IMR-90 (cell line): ENCODE results near the gene KIAA0825. TPM values are rescaled to one million over a fixed set of nuclear protein-coding genes. Genes with fewer than 3 reads are reported as not detected.

ENCODE experiments used
- ATAC-seq: fragments of 200-7000 bp; cut with Tn5 transposase; 2 replicates; pipeline ENCODE4 v1.9.1; 2020; ENCODE audit warnings: low read depth, mild to moderate bottlenecking, moderate library complexity
- BruUV-seq: library from RNA; stranded (reverse); fragments of 400-500 nt; replicated peaks from 2 replicates; lab custom pipeline; 2021; lab: Mats Ljungman, UMichigan
- CTCF ChIA-PET: fragments of 300-600 bp; formaldehyde crosslinking; extraction: SDS; loops from one replicate; lab custom pipeline; 2021; ENCODE audit warnings: antibody characterized with exemption; lab: Yijun Ruan, JAX
- POLR2A ChIA-PET: fragments of 300-600 bp; sonication (Branson Sonifier 250); formaldehyde crosslinking; loops from one replicate; lab custom pipeline; 2022; ENCODE audit warnings: antibody characterized with exemption; ENCODE audit not compliant: unreplicated experiment; lab: Charles Lee
- DNase-seq: peaks from one replicate; pipeline ENCODE4 v3.0.0; 2013
- H2AFZ ChIP-seq: replicated peaks from 2 replicates; pipeline ENCODE3; 2013; ENCODE audit warnings: low read length, mild to moderate bottlenecking; ENCODE audit not compliant: poor library complexity
- H2AK5ac ChIP-seq: 2 replicates; pipeline ENCODE4 v1.6.1; 2013; ENCODE audit warnings: low read depth, low read length, inconsistent platforms
- H2AK9ac ChIP-seq: replicated peaks from 2 replicates; pipeline ENCODE3; 2013; ENCODE audit warnings: mild to moderate bottlenecking, low read depth, low read length, moderate library complexity; ENCODE audit not compliant: poor library complexity
- H2BK120ac ChIP-seq: 2 replicates; pipeline ENCODE4 v1.6.1; 2013; ENCODE audit warnings: low read depth, low read length, inconsistent platforms
- H2BK15ac ChIP-seq: 3 replicates; pipeline ENCODE4 v1.6.1; 2013; ENCODE audit warnings: low read depth, low read length, inconsistent platforms
- H2BK20ac ChIP-seq: 2 replicates; pipeline ENCODE4 v1.6.1; 2013; ENCODE audit warnings: low read depth, mild to moderate bottlenecking, inconsistent platforms, low read length, moderate library complexity
- H2BK5ac ChIP-seq: 2 replicates; pipeline ENCODE4 v1.6.1; 2013; ENCODE audit warnings: mild to moderate bottlenecking, low read depth, low read length, inconsistent platforms; ENCODE audit not compliant: poor library complexity, severe bottlenecking
- H3K14ac ChIP-seq: replicated peaks from 2 replicates; pipeline ENCODE4 v1.6.1; 2013; ENCODE audit warnings: low read depth, low read length, inconsistent platforms
- H3K18ac ChIP-seq: 2 replicates; pipeline ENCODE4 v1.6.1; 2013; ENCODE audit warnings: low read depth, low read length, control low read depth
- H3K23ac ChIP-seq: 2 replicates; pipeline ENCODE4 v1.6.1; 2013; ENCODE audit warnings: low read depth, low read length, inconsistent platforms
- H3K27ac ChIP-seq: 2 replicates; pipeline ENCODE4 v1.5.1; 2013; ENCODE audit warnings: mild to moderate bottlenecking, control low read depth, low read length; ENCODE audit not compliant: insufficient read depth
- H3K27me3 ChIP-seq: 2 replicates; pipeline ENCODE4 v1.6.1; 2013; ENCODE audit warnings: low read length; ENCODE audit not compliant: control insufficient read depth, insufficient read depth
- H3K36me3 ChIP-seq: 2 replicates; pipeline ENCODE4 v1.6.1; 2013; ENCODE audit warnings: low read length, mixed read lengths; ENCODE audit not compliant: control insufficient read depth, insufficient read depth
- H3K4ac ChIP-seq: 2 replicates; pipeline ENCODE4 v1.6.1; 2013; ENCODE audit warnings: low read depth, low read length, inconsistent platforms
- H3K4me1 ChIP-seq: 2 replicates; pipeline ENCODE4 v1.6.1; 2013; ENCODE audit warnings: low read length, mixed read lengths; ENCODE audit not compliant: control insufficient read depth, insufficient read depth
- H3K4me2 ChIP-seq: 2 replicates; pipeline ENCODE4 v1.6.1; 2013; ENCODE audit warnings: low read depth, mild to moderate bottlenecking, control low read depth, low read length, moderate library complexity
- H3K4me3 ChIP-seq: 2 replicates; pipeline ENCODE4 v1.5.1; 2013; ENCODE audit warnings: low read depth, mild to moderate bottlenecking, control low read depth, low read length, moderate library complexity; ENCODE audit not compliant: insufficient read depth
- H3K56ac ChIP-seq: 2 replicates; pipeline ENCODE4 v1.6.1; 2013; ENCODE audit warnings: low read length, inconsistent platforms; ENCODE audit not compliant: insufficient read depth; ENCODE audit errors: extremely low read depth
- H3K79me1 ChIP-seq, 2 experiments: 2 replicates each; pipeline ENCODE4 v1.6.1; 2013; ENCODE audit warnings: low read length in 2 of 2, inconsistent platforms in 1 of 2, low read depth in 1 of 2
- H3K9ac ChIP-seq: 2 replicates; pipeline ENCODE4 v1.6.1; 2013; ENCODE audit warnings: low read depth, low read length, control low read depth
- H3K9me1 ChIP-seq: 2 replicates; pipeline ENCODE4 v1.6.1; 2013; ENCODE audit warnings: low read length, inconsistent platforms; ENCODE audit not compliant: insufficient read depth
- H3K9me3 ChIP-seq: 2 replicates; pipeline ENCODE4 v1.6.1; 2013; ENCODE audit warnings: low read length; ENCODE audit not compliant: control insufficient read depth, insufficient read depth
- H4K20me1 ChIP-seq: 2 replicates; pipeline ENCODE4 v1.6.1; 2013; ENCODE audit warnings: low read length, inconsistent platforms; ENCODE audit not compliant: insufficient read depth
- H4K5ac ChIP-seq: 2 replicates; pipeline ENCODE4 v1.6.1; 2013; ENCODE audit warnings: mild to moderate bottlenecking, low read depth, low read length, control low read depth
- H4K8ac ChIP-seq, 2 experiments: 2 replicates each; pipeline ENCODE4 v1.6.1; 2013; ENCODE audit warnings: low read depth in 2 of 2, low read length in 2 of 2, control low read depth in 1 of 2, inconsistent platforms in 1 of 2
- H4K91ac ChIP-seq: 2 replicates; pipeline ENCODE4 v1.6.1; 2013; ENCODE audit warnings: low read depth, low read length, inconsistent platforms; ENCODE audit not compliant: insufficient read depth
- BHLHE40 ChIP-seq: fragments of 150-350 bp; IDR thresholded peaks from 2 replicates; pipeline ENCODE4 v1.6.1; 2016; ENCODE audit warnings: mild to moderate bottlenecking, low read depth, low read length
- CEBPB ChIP-seq: IDR thresholded peaks from 2 replicates; pipeline ENCODE4 v1.6.1; 2012; ENCODE audit warnings: low read depth, low read length, improper control_type of control experiment
- CHD1 ChIP-seq: IDR thresholded peaks from 2 replicates; pipeline ENCODE4 v1.6.1; 2012; ENCODE audit warnings: low read depth, low read length, improper control_type of control experiment
- FOS ChIP-seq: fragments of 150-350 bp; IDR thresholded peaks from 2 replicates; pipeline ENCODE4 v1.6.1; 2016; ENCODE audit warnings: low read depth, low read length
- MAFK ChIP-seq: IDR thresholded peaks from 2 replicates; pipeline ENCODE4 v1.6.1; 2012; ENCODE audit warnings: low read depth, low read length, improper control_type of control experiment
- MAZ ChIP-seq: IDR thresholded peaks from 2 replicates; pipeline ENCODE4 v1.6.1; 2012; ENCODE audit warnings: low read depth, mild to moderate bottlenecking, low read length, improper control_type of control experiment, moderate library complexity, borderline replicate concordance
- MXI1 ChIP-seq: IDR thresholded peaks from 2 replicates; pipeline ENCODE4 v1.6.1; 2012; ENCODE audit warnings: low read depth, mild to moderate bottlenecking, low read length, moderate library complexity, borderline replicate concordance
- NFE2L2 ChIP-seq: fragments of 150-350 bp; IDR thresholded peaks from 2 replicates; pipeline ENCODE4 v1.6.1; 2016; ENCODE audit warnings: low read depth, mild to moderate bottlenecking, low read length
- POLR2A ChIP-seq: IDR thresholded peaks from 2 replicates; pipeline ENCODE4 v1.6.1; 2012; ENCODE audit warnings: mild to moderate bottlenecking, low read depth, low read length
- RAD21 ChIP-seq: IDR thresholded peaks from 2 replicates; pipeline ENCODE4 v1.6.1; 2012; ENCODE audit warnings: low read length, improper control_type of control experiment
- RCOR1 ChIP-seq: IDR thresholded peaks from 2 replicates; pipeline ENCODE4 v1.6.1; 2012; ENCODE audit warnings: mild to moderate bottlenecking, low read length, improper control_type of control experiment; ENCODE audit not compliant: insufficient replicate concordance
- RFX5 ChIP-seq: IDR thresholded peaks from 2 replicates; pipeline ENCODE4 v1.8.0; 2012; ENCODE audit warnings: low read depth, mild to moderate bottlenecking, low read length, moderate library complexity
- SMC3 ChIP-seq: fragments of 150-350 bp; IDR thresholded peaks from 2 replicates; pipeline ENCODE4 v1.6.1; 2016; ENCODE audit warnings: low read depth, mild to moderate bottlenecking, antibody characterized with exemption, low read length, moderate library complexity
- dilution Hi-C: fragments of 300-500 bp; cut with HindIII; formaldehyde crosslinking; loops from one replicate; pipeline ENCODE4 v1.14.3; 2018; ENCODE audit warnings: low sequenced_read_pairs; ENCODE audit not compliant: unreplicated experiment
- in situ Hi-C: fragments of 300-500 bp; cut with MboI; formaldehyde crosslinking; loops from 3 replicates; pipeline ENCODE4 v1.14.3; 2019; ENCODE audit warnings: low sequenced_read_pairs, inconsistent platforms, mixed read lengths
- intact Hi-C: fragments of 100-400 bp; cut with micrococcal nuclease; formaldehyde crosslinking; loops from 2 replicates; pipeline ENCODE4 v1.10.0; 2022
- polyA plus RNA-seq, 3 experiments: library from polyadenylated mRNA; depleted of rRNA; stranded (reverse); fragments of >200 nt; gene quantifications; 2 replicates each; pipeline ENCODE4 v1.2.3, GENCODE V29; 2012; ENCODE audit warnings: low replicate concordance in 1 of 3
- total RNA-seq: library from RNA; depleted of rRNA; stranded (reverse); fragments of >200 nt; gene quantifications from 2 replicates; pipeline ENCODE4 v1.2.3, GENCODE V29; 2012
- TF ChIP-seq, protein P1 (sequence below): fragments of 150-350 bp; IDR thresholded peaks from 2 replicates; pipeline ENCODE4 v1.6.1; 2016; ENCODE audit warnings: low read depth, mild to moderate bottlenecking, low read length, moderate library complexity, borderline replicate concordance
- TF ChIP-seq, protein P2 (sequence below): conservative IDR thresholded peaks from 2 replicates; pipeline ENCODE4 v1.5.1; 2012; ENCODE audit warnings: mild to moderate bottlenecking, low read depth, low read length, improper control_type of control experiment
- TF ChIP-seq, protein P3 (sequence below): fragments of 150-350 bp; IDR thresholded peaks from 2 replicates; pipeline ENCODE4 v1.6.1; 2017; ENCODE audit warnings: mild to moderate bottlenecking, antibody characterized with exemption, low read length, low read depth

KIAA0825 gene
- total and polyA plus RNA-seq, 2 of the 4 experiments (the other 2 are of a cell fraction): 0.46 to 1.8 TPM

DNA sequence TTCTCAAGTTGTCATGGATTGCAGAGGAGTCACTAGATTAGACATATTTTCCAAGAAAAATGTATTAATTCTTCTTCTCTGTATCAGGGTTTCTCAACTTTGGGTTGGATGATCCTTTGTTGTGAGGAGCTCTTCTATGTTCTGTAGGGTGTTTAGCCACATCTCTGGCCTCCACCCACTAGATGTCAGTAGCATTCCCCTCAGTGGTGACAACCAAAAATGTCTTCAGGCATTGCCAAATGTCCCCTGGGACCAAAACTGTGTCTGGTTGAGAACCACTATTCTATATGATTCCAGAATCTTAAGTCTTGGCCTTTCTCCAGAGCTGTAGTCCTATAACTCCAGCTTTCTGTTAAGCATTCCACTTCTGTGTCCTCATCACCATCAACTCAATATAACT, 220.9 kb downstream of the KIAA0825 start:
- Histone ChIP-seq H4K8ac (no peak overlapping the region), H2BK20ac (no peak overlapping the region), H3K9me1 (no peaks in the 10 kb centered on the region), H4K20me1 (no peaks in the 10 kb centered on the region), H3K4me3 (no peak overlapping the region), H3K36me3 (no peaks in the 10 kb centered on the region), H2BK5ac (no peak overlapping the region), H2AK5ac (no peak overlapping the region), H3K4me1 (no peaks in the 10 kb centered on the region), H3K4me2 (no peak overlapping the region), H3K4ac (no peak overlapping the region), H4K5ac (no peak overlapping the region), H2AK9ac (no peak overlapping the region), H3K14ac (no peak overlapping the region), H3K18ac (no peak overlapping the region), H2AFZ (no peak overlapping the region), H3K9ac (no peak overlapping the region), H4K91ac (no peak overlapping the region), H3K23ac (no peak overlapping the region), H2BK120ac (no peak overlapping the region), H3K27ac (no peak overlapping the region), H3K56ac (no peak overlapping the region), H3K27me3 (no peaks in the 10 kb centered on the region), H3K9me3 (no peaks in the 10 kb centered on the region), H3K79me1 (no peaks in the 10 kb centered on the region), H2BK15ac (no peak overlapping the region)
- ChIA-PET CTCF (no interaction called here), POLR2A (no interaction called here)
- TF ChIP-seq RFX5 (no peak), BHLHE40 (no peak), CHD1 (no peak), RCOR1 (no peak), MAZ (no peak), NFE2L2 (no peak), MXI1 (no peak), FOS (no peak), CEBPB (no peak), SMC3 (no peak), RAD21 (no peak), POLR2A (no peak), MAFK (no peak)
- TF ChIP-seq, protein P1, sequence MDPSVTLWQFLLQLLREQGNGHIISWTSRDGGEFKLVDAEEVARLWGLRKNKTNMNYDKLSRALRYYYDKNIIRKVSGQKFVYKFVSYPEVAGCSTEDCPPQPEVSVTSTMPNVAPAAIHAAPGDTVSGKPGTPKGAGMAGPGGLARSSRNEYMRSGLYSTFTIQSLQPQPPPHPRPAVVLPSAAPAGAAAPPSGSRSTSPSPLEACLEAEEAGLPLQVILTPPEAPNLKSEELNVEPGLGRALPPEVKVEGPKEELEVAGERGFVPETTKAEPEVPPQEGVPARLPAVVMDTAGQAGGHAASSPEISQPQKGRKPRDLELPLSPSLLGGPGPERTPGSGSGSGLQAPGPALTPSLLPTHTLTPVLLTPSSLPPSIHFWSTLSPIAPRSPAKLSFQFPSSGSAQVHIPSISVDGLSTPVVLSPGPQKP: no peak
- TF ChIP-seq, protein P2, sequence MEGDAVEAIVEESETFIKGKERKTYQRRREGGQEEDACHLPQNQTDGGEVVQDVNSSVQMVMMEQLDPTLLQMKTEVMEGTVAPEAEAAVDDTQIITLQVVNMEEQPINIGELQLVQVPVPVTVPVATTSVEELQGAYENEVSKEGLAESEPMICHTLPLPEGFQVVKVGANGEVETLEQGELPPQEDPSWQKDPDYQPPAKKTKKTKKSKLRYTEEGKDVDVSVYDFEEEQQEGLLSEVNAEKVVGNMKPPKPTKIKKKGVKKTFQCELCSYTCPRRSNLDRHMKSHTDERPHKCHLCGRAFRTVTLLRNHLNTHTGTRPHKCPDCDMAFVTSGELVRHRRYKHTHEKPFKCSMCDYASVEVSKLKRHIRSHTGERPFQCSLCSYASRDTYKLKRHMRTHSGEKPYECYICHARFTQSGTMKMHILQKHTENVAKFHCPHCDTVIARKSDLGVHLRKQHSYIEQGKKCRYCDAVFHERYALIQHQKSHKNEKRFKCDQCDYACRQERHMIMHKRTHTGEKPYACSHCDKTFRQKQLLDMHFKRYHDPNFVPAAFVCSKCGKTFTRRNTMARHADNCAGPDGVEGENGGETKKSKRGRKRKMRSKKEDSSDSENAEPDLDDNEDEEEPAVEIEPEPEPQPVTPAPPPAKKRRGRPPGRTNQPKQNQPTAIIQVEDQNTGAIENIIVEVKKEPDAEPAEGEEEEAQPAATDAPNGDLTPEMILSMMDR: no peak
- TF ChIP-seq, protein P3, sequence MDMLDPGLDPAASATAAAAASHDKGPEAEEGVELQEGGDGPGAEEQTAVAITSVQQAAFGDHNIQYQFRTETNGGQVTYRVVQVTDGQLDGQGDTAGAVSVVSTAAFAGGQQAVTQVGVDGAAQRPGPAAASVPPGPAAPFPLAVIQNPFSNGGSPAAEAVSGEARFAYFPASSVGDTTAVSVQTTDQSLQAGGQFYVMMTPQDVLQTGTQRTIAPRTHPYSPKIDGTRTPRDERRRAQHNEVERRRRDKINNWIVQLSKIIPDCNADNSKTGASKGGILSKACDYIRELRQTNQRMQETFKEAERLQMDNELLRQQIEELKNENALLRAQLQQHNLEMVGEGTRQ: no peak
- BruUV-seq: no TSS peak
- ATAC-seq (no peak), DNase-seq (no peak)
- in situ Hi-C loops (no loop called here), intact Hi-C loops (no loop called here), dilution Hi-C loops (no loop called here)
